Activated CD8-positive, alpha-beta memory T cell treated with anti-CD3 and anti-CD28 coated beads for 1 hour (primary cell): ENCODE measurements around the gene NABP1.
A peak's percentile ranks its signal among the peaks of the same experiment; 100 is the strongest.
"Not testable (repeated sequence)": the region's sequence is repeated elsewhere in the genome, so short reads cannot be mapped to it uniquely, and the experiment has no call there.

Experiments used
- DNase-seq, 2 donors: peaks; one replicate each; pipeline ENCODE4 v3.0.0-alpha.2; 2020; ENCODE audit warnings: low read depth in 1 of 2; ENCODE audit errors: extremely low read depth in 1 of 2

NABP1 gene

GRCh38 chr2:191677646-191678436 lies at the start of gene NABP1:
Gene NABP1 (plus strand): TSS chr2:191678136. CDS start chr2:191678615, 479 bp downstream.
- peak; percentile 96 to 98 for DNase-seq

- DNase-seq: no peak
Measured at GRCh38 chr2:191629001-191629453, 48.9 kb upstream of the NABP1 start.

- DNase-seq: no peak
Measured at GRCh38 chr2:191629976-191630712, 47.8 kb upstream of the NABP1 start.

- no peak for DNase-seq
Measured at GRCh38 chr2:191631754-191632153, 46.2 kb upstream of the NABP1 start.

GRCh38 chr2:191632426-191632825 lies 45.5 kb upstream of the NABP1 start:
- no peak for DNase-seq

- DNase-seq: no peak
Measured at GRCh38 chr2:191634791-191635190, 43.1 kb upstream of the NABP1 start.

- DNase-seq: no peak
Measured at GRCh38 chr2:191635333-191636234, 42.4 kb upstream of the NABP1 start.

GRCh38 chr2:191636235-191636543 lies 41.7 kb upstream of the NABP1 start:
- DNase-seq: no peak

- no peak for DNase-seq
Measured at GRCh38 chr2:191636586-191636985, 41.4 kb upstream of the NABP1 start.

- DNase-seq: no peak
Measured at GRCh38 chr2:191637182-191638078, 40.5 kb upstream of the NABP1 start.

- DNase-seq: no peak
Measured at GRCh38 chr2:191638079-191638801, 39.7 kb upstream of the NABP1 start.

GRCh38 chr2:191638802-191639172 lies 39.1 kb upstream of the NABP1 start:
- DNase-seq: no peak

GRCh38 chr2:191641609-191642008 lies 36.3 kb upstream of the NABP1 start:
- no peak for DNase-seq

- DNase-seq: no peak
Measured at GRCh38 chr2:191642541-191642940, 35.4 kb upstream of the NABP1 start.

GRCh38 chr2:191643429-191643828 lies 34.5 kb upstream of the NABP1 start:
- no peak for DNase-seq

GRCh38 chr2:191644613-191645012 lies 33.3 kb upstream of the NABP1 start:
- not testable (repeated sequence) for DNase-seq

GRCh38 chr2:191645032-191645431 lies 32.9 kb upstream of the NABP1 start:
- DNase-seq: no peak

- no peak for DNase-seq
Measured at GRCh38 chr2:191645434-191646162, 32.3 kb upstream of the NABP1 start.
